Measurements from ENCODE around the gene PRSS2. TPM values are rescaled to one million over a fixed set of nuclear protein-coding genes. Genes with fewer than 3 reads are reported as not detected.

The PRSS2 gene
- total RNA-seq, 4 donors from 2014 or later = 2.5 to 78.0 (median 12.0) TPM

DNA sequence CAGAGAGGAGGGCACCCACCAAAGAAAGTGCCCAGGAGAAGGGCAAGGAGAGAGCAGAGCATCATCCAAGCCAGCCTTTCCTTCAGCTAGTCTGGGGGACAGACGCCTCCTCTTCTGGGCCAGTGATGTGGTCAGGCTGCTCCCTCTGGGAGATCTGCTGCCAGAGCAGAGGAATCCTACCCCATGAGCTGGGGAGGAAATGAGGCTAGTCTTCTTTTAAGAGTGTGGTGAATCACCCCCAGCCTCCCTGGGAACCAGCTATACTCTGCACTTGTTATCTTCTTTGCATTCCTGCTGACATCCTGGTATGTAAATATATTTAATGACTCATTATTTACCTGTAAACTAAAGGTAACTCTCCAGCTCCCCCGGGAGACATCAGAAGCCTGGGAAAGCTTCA lies 42.5 kb downstream of the PRSS2 start:
- TF ChIP-seq EP300 (IDR thresholded peaks at IDR 0.05) (no peak), POLR2A (IDR thresholded peaks at IDR 0.05) (no peak)
- TF ChIP-seq, protein P1, sequence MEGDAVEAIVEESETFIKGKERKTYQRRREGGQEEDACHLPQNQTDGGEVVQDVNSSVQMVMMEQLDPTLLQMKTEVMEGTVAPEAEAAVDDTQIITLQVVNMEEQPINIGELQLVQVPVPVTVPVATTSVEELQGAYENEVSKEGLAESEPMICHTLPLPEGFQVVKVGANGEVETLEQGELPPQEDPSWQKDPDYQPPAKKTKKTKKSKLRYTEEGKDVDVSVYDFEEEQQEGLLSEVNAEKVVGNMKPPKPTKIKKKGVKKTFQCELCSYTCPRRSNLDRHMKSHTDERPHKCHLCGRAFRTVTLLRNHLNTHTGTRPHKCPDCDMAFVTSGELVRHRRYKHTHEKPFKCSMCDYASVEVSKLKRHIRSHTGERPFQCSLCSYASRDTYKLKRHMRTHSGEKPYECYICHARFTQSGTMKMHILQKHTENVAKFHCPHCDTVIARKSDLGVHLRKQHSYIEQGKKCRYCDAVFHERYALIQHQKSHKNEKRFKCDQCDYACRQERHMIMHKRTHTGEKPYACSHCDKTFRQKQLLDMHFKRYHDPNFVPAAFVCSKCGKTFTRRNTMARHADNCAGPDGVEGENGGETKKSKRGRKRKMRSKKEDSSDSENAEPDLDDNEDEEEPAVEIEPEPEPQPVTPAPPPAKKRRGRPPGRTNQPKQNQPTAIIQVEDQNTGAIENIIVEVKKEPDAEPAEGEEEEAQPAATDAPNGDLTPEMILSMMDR (IDR thresholded peaks at IDR 0.05) = no peak
- DNase-seq (ENCODE audit: low spot score in 2 of 2) = no peak
- H3K4me3 ChIP-seq = no peak overlapping the region
- H3K36me3 ChIP-seq = no peaks in the 10 kb centered on the region
- peaks cover 0 to 15% of the 10 kb centered on the region in 2 donors for H3K27me3 ChIP-seq
- 28 to 41% methylated on average over 2 of the region's 2 CpGs for WGBS, 2 donors
- no peak overlapping the region for H3K27ac ChIP-seq
- H3K4me1 ChIP-seq = peaks cover 0 to 6% (median 0%) of the 10 kb centered on the region in 4 donors
- no peaks in the 10 kb centered on the region for H3K9me3 ChIP-seq

DNA sequence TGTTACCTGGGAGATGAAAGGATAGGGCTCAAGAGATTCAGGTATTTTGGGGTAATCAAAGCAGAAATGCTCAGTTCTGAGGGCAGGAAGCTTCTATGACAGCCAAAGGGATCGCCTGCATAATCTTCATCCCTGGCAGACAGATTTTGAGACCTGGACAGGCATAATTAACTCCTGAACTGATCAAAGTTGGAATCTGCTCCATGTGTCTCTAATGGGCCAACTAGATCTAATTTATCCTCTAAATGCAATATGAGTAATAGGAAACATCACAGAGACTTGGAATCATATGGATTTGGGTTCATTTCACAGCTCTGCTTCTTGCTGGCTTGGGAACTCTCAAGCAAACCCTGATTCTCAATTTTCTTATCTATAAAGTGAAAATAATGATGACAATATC lies 42.9 kb downstream of the PRSS2 start:
- peaks cover 0 to 12% of the 10 kb centered on the region in 2 donors for H3K27me3 ChIP-seq
- WGBS, 2 donors = 52 to 73% methylated on average over 1 of the region's 1 CpG

DNA sequence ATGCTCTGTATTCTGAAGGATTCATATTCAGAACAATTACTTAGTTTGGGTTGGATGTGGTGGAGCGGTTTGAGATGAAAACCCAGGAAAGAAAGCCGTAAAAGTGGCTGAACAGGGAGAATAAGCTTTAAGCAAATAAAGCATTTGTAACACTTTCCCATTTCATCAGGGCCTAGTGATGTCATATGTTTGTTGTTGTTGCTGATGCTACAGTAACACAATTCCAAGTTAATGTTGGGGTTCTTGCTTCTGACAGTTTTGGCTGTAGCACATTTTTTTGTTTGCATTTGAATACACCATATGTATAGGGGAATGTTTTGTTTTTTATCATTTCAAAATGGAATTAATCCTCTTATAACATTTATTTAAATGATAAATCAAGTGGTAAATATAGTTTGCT lies 43.7 kb downstream of the PRSS2 start:
- Histone ChIP-seq H3K36me3 (no peaks in the 10 kb centered on the region), H3K4me3 (no peak overlapping the region), H3K4me1 (peaks cover 0 to 5% (median 0%) of the 10 kb centered on the region in 4 donors), H3K27ac (no peak overlapping the region), H3K27me3 (peaks cover 0 to 5% of the 10 kb centered on the region in 2 donors), H3K9me3 (no peaks in the 10 kb centered on the region)
- no peak for DNase-seq (ENCODE audit: low spot score in 2 of 2)
- 74 to 79% methylated on average over 2 of the region's 2 CpGs for WGBS, 2 donors
- TF ChIP-seq, protein P1 (IDR thresholded peaks at IDR 0.05) = no peak
- no peak for TF ChIP-seq EP300 (IDR thresholded peaks at IDR 0.05)
- no peak for TF ChIP-seq POLR2A (IDR thresholded peaks at IDR 0.05)

More for the DNA sequence above, 42.9 kb downstream of the PRSS2 start:
- no peaks in the 10 kb centered on the region for H3K36me3 ChIP-seq
- no peak overlapping the region for H3K27ac ChIP-seq
- TF ChIP-seq EP300 (IDR thresholded peaks at IDR 0.05) = no peak
- TF ChIP-seq, protein P1 (IDR thresholded peaks at IDR 0.05) = no peak
- no peak for TF ChIP-seq POLR2A (IDR thresholded peaks at IDR 0.05)
- H3K4me3 ChIP-seq = no peak overlapping the region
- no peaks in the 10 kb centered on the region for H3K9me3 ChIP-seq
- no peak for DNase-seq (ENCODE audit: low spot score in 2 of 2)
- H3K4me1 ChIP-seq = peaks cover 0 to 6% (median 0%) of the 10 kb centered on the region in 4 donors

DNA sequence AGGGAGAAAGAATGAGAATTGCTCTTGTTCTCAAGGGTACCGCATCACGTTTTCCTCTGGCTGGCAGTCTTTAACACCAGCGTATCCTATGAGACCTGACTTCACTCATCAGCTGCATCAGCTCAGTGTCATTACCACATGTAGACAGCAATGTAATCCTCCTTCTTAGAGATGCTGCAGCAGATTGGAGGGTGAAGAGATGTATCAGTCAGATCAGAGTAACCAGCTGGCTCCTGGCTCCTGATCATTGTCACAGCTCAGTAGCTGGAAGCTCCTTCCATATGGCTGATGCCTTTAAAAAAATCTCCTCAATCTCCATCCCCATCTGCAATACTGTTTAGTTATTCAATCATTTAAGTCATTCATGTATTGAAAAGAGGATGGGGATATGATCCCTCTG lies 44.4 kb downstream of the PRSS2 start:
- WGBS, 2 donors = 57 to 69% methylated on average over 3 of the region's 3 CpGs
- TF ChIP-seq, protein P1 (IDR thresholded peaks at IDR 0.05) = no peak
- no peak for TF ChIP-seq POLR2A (IDR thresholded peaks at IDR 0.05)
- no peaks in the 10 kb centered on the region for H3K9me3 ChIP-seq
- no peaks in the 10 kb centered on the region for H3K36me3 ChIP-seq
- peaks cover 0 to 5% of the 10 kb centered on the region in 2 donors for H3K27me3 ChIP-seq
- no peaks in the 10 kb centered on the region for H3K4me1 ChIP-seq
- H3K4me3 ChIP-seq = no peak overlapping the region
- DNase-seq (ENCODE audit: low spot score in 2 of 2) = no peak
- no peak overlapping the region for H3K27ac ChIP-seq

DNA sequence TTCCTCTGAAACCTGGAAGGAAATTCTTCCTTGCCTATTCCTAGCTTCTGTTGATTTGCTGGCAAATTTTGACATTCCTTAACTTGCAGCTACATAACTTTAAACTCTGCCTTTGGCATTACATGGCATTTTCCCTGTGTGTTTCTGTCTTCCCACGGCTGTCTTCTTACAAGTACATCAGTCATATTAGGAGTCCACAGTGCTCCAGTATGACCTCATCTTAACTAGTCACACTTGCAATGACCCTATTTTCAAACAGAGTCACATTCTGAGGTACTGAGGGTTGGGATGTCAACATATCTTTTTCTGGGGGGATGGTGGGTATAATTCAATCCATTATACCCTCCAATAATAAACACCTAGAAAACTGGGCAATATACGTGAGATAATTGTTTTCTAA lies 46.7 kb downstream of the PRSS2 start:
- 54 to 63% methylated on average over 2 of the region's 2 CpGs for WGBS, 2 donors
- no peak overlapping the region for H3K4me3 ChIP-seq
- TF ChIP-seq POLR2A (IDR thresholded peaks at IDR 0.05) (no peak), EP300 (IDR thresholded peaks at IDR 0.05) (no peak)
- TF ChIP-seq, protein P1 (IDR thresholded peaks at IDR 0.05) = no peak
- H3K27ac ChIP-seq = no peak overlapping the region
- peaks cover 0 to 3% of the 10 kb centered on the region in 2 donors for H3K27me3 ChIP-seq
- DNase-seq (ENCODE audit: low spot score in 2 of 2) = no peak
- no peaks in the 10 kb centered on the region for H3K4me1 ChIP-seq
- H3K36me3 ChIP-seq = no peaks in the 10 kb centered on the region
- H3K9me3 ChIP-seq = no peaks in the 10 kb centered on the region

All from tibial nerve (tissue), 4 donors.